Cardiac septum (tissue), 1 donor: Measurements from ENCODE around the gene TBC1D21. TPM values are rescaled to one million over a fixed set of nuclear protein-coding genes. Genes with fewer than 3 reads are reported as not detected.
"Not testable (repeated sequence)": the region's sequence is repeated elsewhere in the genome, so short reads cannot be mapped to it uniquely, and the experiment has no call there.

Experiments
- DNase-seq: peaks from one replicate; pipeline ENCODE4 v3.0.0-alpha.2; 2020; ENCODE audit warnings: low spot score
- intact Hi-C: fragments of 100-400 bp; cut with DNase I; formaldehyde crosslinking; loops from one replicate; pipeline ENCODE4 v1.14.0; 2022
- total RNA-seq: library from RNA; stranded (reverse); fragmentation: NEBNext Ultra II Directional; extraction: Animal tissue kit (Norgen Biotek cat#: 25700); gene quantifications from one replicate; pipeline ENCODE4 v1.2.1, GENCODE V29; 2021
- donor health status: DM: no; HTN: no; CAD: no.

The TBC1D21 gene
- total RNA-seq, 1 donor from 2014 or later = not detected

DNA sequence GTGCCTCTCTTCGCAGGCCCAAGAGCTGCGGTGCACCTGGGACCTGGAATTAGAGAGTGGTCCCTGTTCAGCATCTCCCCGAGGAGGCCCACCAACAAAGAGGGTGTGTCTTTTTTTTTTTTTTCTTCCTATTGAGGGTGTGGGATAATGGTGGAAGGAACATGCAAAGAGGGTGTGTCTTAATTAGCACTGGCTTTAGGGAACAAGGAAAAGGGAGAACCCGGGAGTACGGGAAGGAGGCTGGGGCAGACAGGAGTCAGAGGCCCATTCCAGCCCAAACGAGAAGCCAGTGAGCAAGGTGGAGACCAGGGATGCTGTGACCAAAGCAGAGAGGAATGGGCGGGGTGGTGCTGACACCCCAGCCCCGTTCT is 52.5 kb downstream of the TBC1D21 start:
- no peak for DNase-seq
- intact Hi-C loops = no loop called here

DNA sequence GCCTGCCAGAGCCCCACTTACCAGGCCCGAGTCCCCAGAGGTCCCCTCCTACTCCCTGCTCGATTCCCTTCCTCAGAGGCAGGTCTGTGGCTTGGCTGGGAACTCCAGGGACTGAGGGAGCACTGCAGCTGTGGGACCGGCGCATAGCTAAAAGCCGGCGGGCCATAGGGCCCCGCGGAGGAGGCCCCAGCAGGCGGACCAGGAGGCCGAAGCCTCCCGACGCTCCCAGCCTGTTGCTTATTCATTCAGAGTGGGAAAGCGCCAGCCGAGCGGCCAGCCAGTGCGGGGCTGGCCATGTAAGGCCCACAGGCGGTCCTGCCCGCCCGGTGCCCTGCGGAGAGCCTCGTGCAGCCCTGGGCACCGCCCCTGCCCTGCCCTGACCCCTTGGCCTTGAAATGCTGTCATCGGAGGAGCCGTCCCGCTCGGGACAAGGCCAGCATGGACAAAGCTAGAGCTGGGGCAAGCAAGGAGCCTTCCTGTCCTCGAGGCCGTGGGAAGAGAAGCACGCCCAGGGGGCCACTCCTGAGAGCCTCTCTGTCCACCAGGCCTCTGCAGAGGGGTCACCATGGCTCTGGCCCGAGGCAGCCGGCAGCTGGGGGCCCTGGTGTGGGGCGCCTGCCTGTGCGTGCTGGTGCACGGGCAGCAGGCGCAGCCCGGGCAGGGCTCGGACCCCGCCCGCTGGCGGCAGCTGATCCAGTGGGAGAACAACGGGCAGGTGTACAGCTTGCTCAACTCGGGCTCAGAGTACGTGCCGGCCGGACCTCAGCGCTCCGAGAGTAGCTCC is 53.0 kb downstream of the TBC1D21 start, which contains the start of gene LOXL1:
Gene LOXL1 (plus strand): TSS at position 244 of the 784 bp plus-strand sequence. CDS start 322 bp downstream, at position 566.
- intact Hi-C loops = no loop called here

DNA sequence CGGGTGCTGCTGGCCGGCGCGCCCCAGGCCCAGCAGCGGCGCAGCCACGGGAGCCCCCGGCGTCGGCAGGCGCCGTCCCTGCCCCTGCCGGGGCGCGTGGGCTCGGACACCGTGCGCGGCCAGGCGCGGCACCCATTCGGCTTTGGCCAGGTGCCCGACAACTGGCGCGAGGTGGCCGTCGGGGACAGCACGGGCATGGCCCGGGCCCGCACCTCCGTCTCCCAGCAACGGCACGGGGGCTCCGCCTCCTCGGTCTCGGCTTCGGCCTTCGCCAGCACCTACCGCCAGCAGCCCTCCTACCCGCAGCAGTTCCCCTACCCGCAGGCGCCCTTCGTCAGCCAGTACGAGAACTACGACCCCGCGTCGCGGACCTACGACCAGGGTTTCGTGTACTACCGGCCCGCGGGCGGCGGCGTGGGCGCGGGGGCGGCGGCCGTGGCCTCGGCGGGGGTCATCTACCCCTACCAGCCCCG is 53.7 kb downstream of the TBC1D21 start:
- intact Hi-C loops = no loop called here
- peak; percentile 90 for DNase-seq

More for the DNA sequence above, 53.0 kb downstream of the TBC1D21 start, which contains the start of gene LOXL1:
- DNase-seq = peak; percentile 91

DNA sequence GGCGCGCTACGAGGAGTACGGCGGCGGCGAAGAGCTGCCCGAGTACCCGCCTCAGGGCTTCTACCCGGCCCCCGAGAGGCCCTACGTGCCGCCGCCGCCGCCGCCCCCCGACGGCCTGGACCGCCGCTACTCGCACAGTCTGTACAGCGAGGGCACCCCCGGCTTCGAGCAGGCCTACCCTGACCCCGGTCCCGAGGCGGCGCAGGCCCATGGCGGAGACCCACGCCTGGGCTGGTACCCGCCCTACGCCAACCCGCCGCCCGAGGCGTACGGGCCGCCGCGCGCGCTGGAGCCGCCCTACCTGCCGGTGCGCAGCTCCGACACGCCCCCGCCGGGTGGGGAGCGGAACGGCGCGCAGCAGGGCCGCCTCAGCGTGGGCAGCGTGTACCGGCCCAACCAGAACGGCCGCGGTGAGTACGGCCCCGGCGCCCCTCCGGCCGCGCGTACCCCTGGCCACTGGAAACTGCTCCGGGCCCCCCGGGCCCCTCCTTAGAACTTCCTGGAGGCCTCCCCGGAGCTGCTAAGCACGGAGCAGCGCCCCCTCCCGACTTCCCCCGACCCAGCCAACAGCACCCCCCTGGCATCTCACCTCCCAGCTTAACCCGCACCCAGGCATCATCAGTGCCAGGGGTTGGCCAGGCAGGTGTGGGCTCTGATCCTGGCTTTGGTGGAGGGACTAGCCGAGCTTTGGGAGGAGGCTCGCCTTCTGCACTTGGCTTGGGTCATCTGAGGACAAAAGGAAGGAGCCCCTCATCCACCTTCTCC is 54.3 kb downstream of the TBC1D21 start:
- peak; percentile 88 for DNase-seq
- intact Hi-C loops = no loop called here

DNA sequence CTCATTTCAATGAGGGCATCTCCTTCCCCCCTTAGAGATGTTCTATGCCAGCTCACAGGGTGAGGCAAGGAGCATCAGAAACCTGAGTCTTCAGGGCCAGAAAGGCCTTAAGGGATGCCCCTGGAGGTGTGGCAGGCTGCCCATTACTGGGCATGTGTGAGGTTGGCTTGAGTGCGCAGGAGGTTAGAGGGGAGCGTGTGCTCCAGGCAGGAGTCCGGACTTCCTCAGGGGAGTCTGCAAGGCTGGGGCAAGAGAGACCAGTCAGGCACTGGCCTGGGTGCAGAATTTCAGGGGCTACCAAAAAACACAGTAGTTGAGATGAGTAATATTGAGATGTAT is 54.8 kb downstream of the TBC1D21 start:
- intact Hi-C loops = no loop called here
- DNase-seq = no peak

DNA sequence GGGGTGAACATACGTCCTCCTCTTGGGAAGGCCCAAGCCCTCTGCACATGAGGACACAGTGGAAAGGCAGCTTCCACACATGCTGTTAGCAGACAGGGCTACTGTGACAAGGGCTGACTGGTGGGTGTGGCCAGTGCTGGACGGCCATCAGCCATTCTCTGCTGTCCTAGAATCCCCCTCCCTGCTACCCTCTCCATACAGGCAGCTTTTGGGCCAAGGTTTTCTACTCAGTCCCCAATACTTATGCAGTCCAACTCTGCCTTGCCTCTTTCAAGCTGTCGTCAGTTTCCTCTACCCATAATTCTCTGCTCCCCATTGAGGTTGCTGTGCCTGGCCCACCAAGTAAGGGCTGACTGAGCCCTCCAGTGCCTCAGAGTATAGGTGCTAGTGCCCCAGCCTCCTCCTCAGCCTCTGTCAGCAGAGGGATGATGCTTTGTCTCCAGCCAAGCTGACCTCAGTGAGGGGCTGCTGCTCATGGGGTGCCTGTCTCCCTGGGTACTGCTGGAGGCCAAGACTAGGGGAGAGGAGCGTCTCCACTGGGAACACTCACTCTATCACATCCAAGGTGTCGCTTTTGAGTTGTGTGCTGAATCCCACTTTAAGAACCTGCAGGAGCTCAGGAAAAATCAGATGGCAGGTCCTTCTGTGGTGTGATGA is 55.7 kb downstream of the TBC1D21 start:
- DNase-seq = no peak
- intact Hi-C loops = no loop called here

DNA sequence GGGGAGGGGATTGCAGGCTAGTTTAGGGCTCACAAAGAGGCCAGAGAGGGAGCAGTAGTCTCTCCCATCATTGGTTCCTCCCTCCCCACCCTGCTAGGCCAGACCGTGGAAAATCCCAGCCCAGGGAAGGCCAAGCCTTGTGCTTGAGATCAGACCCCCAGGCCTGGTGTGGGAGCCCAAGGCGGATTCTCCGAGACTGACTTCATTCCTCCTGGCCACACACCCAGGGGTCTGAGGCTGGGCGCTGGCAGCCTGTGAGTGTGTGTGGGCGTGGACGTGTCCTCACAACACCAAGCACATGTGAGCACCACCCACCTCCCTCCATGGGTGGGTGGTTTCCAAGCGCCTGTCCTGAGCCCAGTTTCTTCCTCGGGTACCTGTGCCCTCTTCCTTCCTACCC is 57.0 kb downstream of the TBC1D21 start:
- no peak for DNase-seq
- intact Hi-C loops = no loop called here

DNA sequence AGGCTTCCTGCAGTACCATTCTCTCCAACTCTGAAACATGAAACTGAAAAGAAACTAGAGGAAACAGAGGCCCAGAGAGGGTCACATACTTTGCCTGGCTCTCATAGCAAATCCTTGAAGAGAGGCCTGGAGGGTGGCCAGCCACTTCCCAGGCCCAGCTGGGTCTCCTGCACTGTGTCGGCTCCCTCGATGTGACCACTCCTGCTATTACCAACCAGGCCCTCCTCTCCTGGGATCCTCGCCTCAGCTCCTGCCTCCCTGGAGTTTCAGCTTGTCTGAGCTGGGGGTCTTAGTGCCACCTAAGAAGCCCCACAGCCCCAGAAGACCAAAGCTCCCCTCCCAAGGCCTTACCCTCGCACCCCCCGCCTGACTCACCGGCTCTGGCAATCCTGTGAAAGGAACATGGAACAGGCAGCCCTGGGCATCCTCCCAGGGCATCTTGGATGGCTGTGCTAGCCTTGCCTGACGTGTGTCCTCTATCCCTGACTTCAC is 57.5 kb downstream of the TBC1D21 start:
- DNase-seq = no peak
- intact Hi-C loops = no loop called here

DNA sequence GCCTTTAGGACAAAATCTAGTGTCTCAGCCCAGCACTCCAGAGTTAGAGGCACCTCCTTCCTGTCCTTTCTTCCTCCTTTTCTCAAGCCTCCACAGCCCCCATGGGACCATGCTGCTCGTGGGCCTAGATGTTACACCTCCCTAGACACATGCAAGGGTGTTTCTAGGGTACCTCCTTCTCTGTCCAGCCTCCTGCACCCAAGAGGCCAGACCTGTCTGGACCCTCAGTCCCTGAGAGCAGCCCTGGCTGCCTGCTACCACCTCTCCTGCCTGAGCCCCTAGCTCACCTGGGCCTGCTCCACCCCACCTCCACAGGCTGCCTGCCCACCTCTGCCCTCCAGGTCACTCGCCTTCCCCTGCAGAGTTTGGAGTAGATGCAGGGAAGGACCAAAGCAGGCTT is 58.1 kb downstream of the TBC1D21 start:
- intact Hi-C loops = no loop called here
- DNase-seq = no peak

DNA sequence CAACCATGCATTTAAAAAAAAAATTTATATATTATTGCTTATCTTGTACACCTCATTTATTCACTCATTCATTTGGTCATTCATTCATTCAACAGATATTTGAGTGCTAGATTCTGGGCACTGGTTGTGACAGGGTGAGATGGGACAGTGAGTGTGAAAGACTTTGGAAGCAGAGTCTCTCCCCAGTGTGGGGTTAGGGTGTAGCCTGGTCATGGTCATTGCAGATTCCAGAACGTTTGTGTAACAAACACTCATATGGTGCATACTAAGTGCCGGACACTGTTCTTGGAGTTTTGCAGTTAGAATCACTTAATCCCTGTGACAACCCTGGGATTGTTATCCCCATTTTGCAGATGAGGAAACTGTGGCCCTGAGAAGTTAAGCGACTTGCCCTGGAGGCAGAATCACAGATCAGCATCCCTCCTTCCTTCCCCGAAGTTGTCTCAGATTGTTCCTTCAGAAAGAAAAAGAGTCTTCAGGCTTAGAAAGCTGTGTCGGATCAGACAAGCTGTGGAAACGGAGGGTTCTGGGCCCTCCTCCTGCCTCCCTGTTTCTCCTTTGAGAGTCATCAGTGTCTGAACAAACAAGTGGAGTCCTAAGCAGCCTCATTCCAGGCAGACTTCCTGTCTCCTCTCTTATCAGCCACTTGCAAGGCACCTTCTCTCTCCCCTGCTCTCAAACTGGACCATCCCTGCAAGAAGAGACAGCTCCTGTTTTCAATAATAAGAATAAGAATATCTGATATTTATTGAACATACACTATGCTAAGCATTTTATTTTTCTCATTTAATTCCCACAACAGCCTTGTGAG is 59.2 kb downstream of the TBC1D21 start:
- DNase-seq = no peak
- intact Hi-C loops = no loop called here

DNA sequence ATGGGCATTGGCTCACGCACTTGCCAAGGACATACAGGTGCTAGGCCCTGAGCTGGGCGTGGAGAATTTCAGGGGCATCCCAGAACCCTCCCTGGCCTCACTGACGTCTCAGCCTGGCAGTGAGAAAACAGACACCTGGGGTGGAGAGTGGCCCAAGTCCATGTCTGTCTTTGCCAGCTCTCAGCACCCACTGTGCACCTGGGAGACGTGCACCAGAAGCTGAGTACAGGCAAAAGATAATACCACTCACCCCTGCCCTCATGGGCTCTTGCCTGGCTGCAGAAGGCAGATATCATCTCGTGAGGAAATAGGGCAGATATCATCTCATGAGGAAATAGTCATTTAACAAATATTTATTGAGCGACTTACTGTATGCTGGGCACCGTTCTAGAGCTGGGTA is 60.9 kb downstream of the TBC1D21 start:
- intact Hi-C loops = no loop called here
- no peak for DNase-seq

DNA sequence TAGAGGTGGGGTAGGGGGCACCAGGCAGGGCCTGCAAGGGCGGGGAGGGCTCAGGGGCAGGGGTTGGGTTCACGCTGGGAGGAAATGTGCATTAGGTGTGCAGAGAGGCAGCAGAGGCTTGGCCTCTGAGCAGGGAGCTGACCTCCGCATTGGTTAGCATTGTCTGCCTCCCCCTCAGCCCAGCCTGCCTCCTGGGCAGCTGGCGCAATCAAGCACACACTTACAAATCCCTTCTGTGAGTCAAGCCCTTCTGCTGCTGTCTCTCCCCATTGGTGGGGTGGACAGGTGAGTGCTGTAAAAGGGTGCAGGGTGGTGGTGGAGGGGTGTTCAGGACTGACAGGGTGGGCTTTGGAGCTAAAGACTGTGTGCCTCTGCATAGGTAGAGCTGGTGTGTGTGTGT is 62.2 kb downstream of the TBC1D21 start:
- DNase-seq = no peak
- intact Hi-C loops = no loop called here

DNA sequence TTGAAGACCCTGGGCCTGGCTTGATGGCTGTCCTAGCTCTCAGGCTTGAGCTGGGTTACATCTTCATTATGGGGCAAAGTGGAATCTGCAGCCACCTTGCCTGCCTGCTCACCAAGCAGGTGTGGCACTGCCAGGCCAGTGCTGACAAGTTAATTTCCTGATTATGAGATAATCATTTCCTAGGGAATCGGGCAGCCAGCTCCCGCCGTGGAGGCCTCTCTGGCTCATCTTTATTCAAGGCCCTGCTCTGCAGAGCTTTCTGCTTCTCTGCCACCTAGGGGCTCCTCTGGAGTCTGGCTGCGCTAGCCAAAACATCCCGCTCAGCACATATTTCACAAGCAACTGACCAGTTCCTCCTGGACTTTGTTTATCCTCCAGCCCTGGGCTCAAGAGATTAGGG is 62.8 kb downstream of the TBC1D21 start:
- intact Hi-C loops = no loop called here
- DNase-seq = no peak

DNA sequence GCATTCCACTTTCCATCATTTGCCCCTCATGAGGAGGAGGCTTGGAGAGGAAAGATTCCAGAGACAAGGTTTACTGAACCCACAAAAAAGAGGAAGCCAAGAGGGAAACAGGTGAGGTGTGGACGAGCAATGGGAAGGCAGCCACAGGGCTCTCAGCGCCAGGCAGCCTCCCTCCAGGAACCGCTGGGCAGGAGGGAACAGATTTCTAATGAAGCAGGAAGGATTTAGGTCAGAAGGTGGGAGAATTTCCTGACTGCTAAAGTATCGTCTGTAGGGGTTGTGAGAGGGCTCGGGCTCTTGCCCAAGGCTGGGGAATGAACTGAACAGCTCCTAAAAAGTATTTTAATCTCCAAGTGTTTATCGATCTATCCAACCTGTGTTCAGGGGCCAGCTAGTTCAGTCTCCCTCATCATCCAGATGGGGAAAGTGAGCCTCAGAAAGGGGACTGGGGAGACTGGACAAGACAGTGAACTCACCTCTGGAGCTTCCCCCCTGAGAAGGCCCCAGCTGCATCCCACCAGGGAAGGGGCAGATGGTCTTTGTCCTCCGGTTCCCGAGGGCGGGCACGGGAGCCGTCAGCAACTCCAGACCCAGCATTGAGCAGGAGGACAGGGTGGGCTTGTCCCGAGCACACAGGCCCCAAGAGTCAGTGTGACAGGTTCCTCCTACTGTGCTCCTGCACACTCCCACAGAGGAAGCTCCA is 63.4 kb downstream of the TBC1D21 start:
- DNase-seq = no peak
- intact Hi-C loops = no loop called here

DNA sequence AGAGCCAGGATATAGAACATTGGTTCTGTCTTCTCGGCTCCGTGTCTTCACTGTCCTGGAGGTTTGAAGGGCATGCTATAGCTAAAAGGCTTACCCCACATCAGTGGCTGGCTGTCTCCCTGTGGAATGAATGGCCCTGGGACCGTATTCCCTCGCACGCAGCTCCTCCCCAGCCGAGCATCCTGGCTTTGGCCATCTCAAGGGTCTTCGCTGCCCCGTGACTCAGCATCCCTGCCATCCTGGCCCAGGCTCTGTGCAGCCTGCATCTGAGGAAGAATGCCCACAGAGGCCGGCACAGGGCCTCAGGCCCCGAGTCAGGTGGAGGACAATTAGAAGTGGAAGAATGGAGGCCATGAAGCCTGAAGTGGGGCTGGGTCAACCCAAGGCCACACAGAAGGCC is 63.9 kb downstream of the TBC1D21 start:
- DNase-seq = no peak
- intact Hi-C loops = no loop called here

DNA sequence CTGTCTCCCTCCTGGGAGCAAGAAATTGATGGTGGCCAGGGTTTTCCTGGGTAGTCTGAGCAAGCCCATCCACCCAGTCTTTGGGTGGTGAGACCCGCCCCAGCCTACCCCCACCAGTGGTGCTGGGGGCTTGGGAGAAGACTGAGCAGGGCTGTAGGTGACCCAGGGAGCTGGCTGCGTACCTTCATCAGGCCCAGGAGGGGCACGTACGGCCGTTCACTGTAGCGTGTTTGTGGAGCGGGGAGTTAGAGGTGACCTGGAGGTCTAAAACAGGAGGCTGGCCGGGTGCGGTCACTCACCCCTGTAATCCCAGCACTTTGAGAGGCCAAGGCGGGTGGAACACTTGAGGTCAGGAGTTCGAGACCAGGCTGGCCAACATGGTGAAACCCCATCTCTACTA is 64.4 kb downstream of the TBC1D21 start:
- intact Hi-C loops = no loop called here
- DNase-seq = no peak

DNA sequence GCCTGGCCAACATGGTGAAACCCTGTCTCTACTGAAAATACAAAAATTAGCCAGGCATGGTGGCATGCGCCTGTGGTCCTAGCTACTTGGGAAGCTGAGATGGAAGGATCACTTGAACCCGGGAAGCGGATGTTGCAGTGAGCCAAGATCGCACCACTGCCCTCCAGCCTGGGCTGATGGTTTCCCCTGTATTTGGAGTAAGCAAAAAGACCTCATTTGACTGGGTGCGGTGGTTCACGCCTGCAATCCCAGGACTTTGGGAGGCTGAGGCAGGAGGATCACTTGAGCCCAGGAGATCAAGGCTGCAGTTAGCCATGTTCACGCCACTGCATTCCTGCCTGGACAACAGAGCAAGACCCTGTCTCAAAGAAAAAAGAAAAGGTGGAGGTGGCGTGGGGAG is 65.2 kb downstream of the TBC1D21 start:
- DNase-seq, intact Hi-C loops: not testable (repeated sequence)
